NCI-H1092 treated with DMSO at 0.1 percent for 48 hours (cell line): ENCODE measurements around the gene SIGLEC1.

Experiments used
- DNase-seq: peaks from one replicate; lab custom pipeline; 2025; lab: John Stamatoyannopoulos, UW

SIGLEC1 gene

DNA sequence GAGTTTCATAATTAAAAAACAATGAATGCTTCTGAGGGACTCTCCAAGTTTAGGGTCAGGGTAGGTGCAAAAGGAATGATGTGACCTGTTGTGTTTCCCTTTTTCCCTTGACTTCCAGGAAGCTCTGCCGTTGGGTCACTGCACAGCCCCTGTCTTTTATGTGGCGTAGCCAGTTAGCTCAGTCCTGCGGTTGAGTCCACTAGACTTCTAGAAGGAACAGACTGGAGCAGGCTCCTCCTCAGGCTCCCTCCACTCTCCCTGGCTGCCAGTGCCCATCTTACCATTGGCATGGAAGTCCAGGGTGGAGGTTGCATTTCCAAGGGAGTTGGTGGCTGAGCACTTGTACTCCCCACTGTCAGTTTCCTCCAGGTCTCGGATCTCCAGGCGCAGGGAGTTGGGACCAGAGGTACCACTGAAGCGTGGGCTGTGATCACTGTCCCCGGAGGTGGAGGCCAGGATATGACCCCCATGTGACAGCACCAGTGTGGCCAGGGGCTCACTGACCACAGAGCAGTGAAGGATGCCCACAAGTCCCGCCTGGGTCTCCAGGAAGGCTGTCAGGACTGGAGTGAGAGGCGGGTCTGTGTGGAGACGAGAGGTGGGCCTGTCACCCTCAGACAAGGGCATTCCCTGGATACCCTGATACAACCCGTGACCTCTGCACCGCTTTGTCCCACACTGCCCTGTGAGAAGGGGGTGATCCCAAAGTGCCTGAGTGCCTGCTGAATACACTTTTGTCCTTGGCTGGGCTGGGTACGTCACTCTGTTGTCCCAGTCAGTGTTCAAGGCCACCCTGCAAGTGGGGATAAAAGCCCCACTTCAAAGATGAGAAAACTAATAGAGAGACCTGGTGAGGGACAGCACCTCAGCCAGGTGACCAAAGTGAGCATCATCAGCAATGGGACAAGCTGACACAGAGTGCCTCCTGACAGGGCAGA lies 11.1 kb downstream of the SIGLEC1 start:
- DNase-seq: no peak

DNA sequence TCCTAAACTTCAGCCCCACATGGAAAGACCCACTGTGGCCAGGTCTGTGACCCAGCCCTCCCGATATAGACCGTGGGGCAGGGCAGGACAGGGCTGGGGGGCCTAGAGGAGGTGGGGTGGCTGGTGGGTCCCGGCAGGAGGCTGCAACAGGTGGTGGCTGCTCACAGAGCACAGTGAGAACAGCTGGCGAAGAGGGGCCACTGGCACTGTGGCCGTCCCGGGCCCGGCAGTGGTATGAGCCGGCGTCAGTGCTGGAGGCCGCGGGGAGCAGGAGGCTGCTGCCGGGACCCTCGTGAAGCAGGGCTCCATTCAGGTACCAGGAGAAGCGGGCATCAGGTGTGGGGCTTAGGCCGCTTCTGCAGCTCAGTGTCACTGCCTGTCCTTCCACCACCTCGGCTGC lies 13.4 kb downstream of the SIGLEC1 start:
- no peak for DNase-seq

- no peak for DNase-seq
These were observed 13.8 kb downstream of the SIGLEC1 start for GRCh38 chr20:3698591-3699001.

DNA sequence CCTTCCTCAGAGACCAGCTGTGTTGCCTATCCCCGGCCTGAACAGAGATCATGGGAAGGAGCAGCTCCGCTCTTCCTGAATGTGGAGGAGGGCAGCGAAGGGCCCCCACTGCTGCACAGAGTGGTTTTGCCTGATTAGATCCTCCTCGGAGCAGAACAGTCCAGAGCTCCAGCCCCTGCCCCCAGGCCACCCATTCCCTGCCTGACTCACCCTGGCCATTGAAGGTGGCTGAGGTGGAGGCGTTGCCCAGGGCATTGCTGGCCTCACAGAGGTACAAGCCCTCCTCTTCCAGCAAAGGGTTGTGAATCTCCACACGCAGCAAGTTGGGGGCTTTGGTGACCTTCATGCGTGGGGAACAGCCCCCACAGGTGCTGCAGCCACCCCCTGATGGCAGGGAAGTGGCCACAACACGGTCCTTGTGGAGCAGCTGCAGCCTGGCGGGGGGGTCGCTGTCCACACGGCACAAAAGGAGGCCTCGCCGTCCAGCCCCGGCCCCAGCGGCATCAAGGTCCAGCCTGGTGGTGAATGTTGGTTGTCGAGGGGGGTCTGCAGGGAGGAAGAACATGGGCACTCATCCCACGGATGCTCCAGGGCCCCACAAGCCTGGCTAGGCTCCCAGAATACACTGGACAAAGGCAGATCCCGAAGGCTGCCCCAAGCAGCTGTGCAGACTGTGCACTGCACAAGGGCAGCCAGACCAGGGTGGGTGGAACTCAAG lies 14.7 kb downstream of the SIGLEC1 start:
- no peak for DNase-seq

- no peak for DNase-seq
These were observed 15.4 kb downstream of the SIGLEC1 start for GRCh38 chr20:3696745-3697587.

DNA sequence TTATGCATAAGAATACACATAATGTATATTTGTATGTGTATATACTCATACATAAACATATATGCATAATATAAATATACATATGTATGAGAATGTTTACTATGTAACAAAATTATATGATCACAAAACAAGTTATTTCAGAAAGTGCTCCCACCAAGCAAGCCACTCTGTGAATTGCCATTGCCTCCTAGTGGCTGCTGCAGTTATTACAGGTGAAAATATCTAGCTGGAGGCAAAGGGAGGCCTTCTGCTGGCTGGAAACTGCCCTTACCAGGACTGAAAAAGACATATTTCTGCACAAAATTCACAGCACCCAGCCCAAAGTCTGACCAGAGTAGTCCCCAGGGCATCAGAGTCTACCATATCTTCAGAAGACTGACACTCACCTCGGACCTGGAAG lies 16.2 kb downstream of the SIGLEC1 start:
- DNase-seq: no peak

GRCh38 chr20:3694864-3695263 lies 17.5 kb downstream of the SIGLEC1 start:
- no peak for DNase-seq

DNA sequence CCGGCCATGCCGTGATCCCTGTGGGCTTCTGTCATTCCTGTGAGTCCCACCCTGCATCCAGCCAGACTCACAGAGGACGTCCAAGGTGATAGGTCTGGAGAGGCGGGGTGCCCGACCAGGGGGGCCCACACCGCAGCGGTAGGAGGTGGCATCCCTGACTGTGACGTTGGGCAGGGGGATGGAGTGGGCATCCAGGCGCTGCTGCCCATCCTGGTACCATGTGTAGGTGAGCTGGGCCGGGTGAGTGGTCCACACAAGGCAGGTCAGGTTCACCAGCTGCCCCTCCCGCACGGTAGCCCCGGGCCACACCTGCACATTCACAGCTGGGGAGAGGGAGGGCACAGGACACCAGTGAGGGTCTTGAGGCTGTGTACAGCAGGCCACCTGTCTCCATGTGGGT lies 19.0 kb downstream of the SIGLEC1 start:
- DNase-seq: no peak

- no peak for DNase-seq
These were observed 19.6 kb downstream of the SIGLEC1 start for GRCh38 chr20:3692706-3693294.

GRCh38 chr20:3691897-3692296 lies 20.5 kb downstream of the SIGLEC1 start:
- DNase-seq: no peak

GRCh38 chr20:3691306-3691705 lies 21.1 kb downstream of the SIGLEC1 start:
- no peak for DNase-seq

DNA sequence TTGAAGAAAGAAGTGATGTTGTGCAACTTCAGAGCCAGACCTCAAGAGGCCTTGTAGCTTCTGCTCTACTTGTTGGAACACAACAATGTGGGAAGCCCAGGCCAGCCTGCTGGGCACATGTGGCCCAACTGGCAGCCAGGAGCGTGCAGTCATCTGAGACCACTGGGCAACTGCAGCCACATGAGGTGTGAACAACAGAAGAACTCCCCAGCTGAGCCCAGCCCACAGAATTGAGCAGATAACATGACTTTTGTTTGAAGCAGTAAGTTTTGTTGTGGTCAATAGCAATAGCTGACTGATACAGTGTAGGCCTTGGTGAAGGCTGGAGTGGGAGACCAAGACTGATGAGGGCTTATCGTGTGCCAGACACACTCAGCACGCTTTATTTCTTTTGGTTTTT lies 22.0 kb downstream of the SIGLEC1 start:
- DNase-seq: no peak

- no peak for DNase-seq
These were observed 22.4 kb downstream of the SIGLEC1 start for GRCh38 chr20:3689978-3690377.

DNA sequence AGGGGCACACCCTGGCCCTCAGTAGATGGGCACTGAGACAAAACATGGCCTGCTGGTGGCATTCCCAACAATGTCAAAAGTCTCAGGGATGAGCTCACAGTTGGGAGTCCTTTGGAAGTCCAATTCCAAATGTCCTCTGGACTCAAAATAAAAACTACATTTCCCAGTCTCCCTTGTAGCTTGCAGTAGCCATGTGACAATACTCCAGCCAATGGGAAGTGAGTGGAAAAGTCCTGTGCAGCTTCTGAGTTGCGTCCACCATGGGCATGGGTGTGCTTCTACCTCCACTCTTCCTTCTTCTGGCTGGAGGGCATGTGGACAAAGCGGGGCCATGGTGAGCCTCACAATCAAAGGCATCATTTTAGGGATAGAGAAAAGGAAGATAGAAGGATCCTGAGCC lies 24.7 kb downstream of the SIGLEC1 start:
- DNase-seq: no peak

GRCh38 chr20:3686867-3687321 lies 25.5 kb downstream of the SIGLEC1 start:
- DNase-seq: peak; percentile 2

DNA sequence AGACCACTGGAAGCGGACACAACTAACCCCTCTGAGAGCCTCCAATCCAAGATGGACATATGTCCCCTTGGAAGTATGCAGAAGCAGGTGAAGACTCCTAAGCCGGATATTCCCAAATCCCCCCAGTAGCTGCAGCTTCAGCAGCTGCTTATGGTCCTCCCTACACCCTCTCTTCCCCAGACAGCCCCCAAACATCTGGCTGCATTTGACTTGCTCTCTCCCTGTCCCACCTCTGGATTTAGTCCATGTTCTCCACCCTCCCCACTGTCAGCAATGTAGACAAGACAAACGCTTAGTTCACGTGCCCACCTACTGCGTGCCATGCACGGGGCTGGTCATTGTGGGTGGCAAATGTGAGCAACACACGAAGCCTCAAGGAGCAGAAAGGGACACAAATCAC lies 26.0 kb downstream of the SIGLEC1 start:
- DNase-seq: no peak

DNA sequence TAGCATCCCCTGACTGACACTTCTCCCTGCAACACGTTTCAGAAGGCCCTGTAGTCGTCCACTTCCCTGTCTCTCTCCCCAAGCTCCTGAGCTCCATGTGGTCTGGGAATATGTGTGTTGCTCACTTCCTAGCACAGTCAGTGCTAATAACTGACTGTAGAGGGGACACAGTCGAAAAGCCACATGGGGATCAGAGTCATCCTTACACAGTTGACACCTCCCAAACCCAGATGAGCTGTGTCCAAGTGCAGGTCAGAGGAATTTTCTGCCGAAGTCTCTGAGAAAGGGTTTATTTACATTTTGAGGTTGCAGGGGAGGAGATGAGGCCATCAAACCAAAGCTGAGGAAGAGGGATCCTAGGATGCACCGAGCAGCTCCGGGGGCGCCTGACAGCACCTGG lies 27.1 kb downstream of the SIGLEC1 start:
- DNase-seq: no peak

DNA sequence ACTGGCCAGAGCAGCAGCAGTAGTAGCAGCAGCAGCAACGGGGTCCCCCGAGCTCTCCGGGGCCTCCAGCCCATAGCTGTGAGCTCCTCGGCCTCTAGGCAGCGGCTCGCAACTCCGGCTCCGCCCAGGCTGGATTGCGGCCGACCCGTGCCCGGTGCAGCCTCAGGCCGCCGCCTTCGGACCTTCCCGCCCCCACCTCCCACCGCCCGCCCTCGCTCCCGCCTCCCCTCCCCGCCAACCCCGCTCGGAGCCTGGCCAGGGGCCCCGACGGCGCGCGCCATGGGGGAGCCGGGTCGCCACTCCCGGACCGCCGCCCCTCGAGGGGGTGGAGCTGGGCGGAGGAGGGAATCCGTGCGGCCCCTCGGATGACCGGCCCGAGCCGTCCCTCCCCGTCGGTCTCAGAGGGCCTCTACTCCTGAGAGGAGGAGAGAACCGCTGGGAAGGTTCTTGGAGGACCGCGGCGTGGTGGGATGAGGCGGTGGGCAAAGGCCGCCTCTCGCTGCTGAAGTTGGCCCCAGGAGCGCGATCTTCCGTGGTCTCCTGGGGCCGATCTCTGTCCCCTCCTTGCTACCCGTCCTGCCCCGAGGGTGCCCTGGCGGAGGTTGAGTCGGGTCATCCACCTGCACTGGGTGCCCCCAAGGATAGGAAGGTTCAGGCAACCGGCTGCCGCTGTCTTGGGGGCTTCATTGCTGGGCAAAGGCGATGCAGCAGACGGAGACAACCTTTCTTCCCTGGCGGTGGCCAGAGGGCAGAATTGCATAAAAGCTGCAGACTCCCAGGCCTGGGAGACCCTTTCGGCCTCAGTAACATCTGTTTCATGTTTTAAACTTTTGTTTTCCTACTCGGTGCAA lies 30.2 kb downstream of the SIGLEC1 start, which contains the start of gene ADAM33:
ADAM33 (minus strand) TSS at position 80 of the 851 bp plus-strand sequence; CDS start at position 74, 6 bp downstream.
- DNase-seq: no peak

- no peak for DNase-seq
These were observed 31.0 kb downstream of the SIGLEC1 start for GRCh38 chr20:3681352-3681930.

GRCh38 chr20:3680701-3681351 lies 31.6 kb downstream of the SIGLEC1 start:
- DNase-seq: no peak
